HG02798 (cell line): Measurements from ENCODE around the gene SARM1.
A peak's percentile ranks its signal among the peaks of the same experiment; 100 is the strongest.

Source experiments
- ATAC-seq: cut with Tn5 transposase; IDR thresholded peaks from one replicate; pipeline ENCODE4 v1.9.1; 2021; ENCODE audit warnings: mild to moderate bottlenecking; ENCODE audit not compliant: unreplicated experiment, poor library complexity

The SARM1 gene

DNA sequence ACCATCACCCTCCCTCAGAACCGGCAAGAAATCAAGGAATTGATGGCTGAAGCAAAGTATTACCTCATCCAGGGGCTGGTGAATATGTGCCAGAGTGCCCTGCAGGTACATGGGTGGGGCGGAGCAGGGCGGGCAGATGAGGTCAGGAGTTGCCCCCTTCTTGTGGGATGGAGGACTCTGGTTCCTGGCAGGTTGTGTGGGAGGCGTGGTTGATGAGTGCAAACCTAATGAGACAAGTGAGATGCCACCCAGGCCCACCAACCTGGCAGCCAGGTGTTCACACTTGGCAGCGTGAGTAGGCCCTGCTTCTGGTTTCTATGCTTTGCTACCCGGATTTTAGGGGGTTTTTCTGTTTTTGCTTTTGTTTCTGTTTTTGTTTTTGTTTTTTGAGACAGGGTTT is 31.1 kb upstream of the SARM1 start:
- ATAC-seq = no peak

DNA sequence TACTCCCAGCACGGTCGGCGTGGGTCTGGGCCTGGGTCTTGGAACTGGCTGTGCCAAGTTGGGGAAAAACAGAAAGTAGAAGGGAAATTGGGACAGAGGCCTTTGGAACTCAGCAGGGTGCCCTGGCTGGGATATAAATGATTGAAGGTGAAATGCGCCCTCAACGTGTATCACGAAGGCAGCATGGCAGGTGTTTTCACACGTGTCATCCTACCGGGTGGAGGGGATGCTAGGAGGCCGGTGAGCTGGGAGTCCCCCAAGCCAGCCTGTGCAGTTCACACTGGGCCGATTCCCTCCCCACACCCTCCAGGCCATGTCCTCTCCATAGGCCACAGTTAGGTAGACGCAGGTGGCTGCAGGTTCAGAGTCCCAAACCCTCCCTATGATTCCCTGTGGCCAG is 30.0 kb upstream of the SARM1 start:
- no peak for ATAC-seq

DNA sequence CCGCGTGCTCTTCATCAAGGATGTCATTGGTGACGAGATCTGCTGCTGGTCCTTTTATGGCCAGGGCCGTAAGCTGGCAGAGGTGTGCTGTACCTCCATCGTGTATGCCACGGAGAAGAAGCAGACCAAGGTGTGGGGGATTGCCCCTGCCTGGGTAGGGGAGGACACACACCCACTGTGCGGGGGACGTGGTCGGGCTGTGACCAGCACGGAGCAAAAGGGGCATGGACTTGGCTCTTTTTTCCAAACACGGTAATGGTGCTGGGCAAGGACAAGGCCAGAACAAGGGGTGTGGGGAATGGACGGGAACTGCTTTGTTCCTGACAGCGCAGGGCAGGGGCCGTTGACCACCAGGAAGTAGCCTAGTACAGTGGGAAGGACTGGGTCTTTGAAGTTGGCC is 29.2 kb upstream of the SARM1 start:
- no peak for ATAC-seq

DNA sequence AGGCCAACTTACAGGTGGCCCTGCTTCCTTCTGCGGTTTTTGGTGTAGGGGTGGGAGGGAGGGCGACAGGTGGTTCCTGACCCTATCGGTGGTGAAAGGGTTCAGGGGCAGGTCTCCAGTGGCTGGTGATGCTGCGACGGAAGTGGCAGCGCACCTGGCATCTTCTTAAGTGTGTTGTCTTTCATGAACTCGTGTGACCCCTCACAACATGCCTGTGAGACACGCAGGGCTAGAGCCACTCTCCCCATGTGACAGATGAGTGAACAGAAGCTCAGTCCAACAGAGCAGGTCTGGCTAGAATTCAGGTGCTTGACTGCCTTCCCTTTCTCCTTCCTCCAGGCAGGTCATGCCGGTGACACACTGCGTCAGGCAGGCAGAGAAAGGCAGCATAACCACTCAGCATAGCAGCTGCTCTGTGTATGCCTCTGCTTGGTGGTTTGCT is 28.0 kb upstream of the SARM1 start:
- no peak for ATAC-seq

DNA sequence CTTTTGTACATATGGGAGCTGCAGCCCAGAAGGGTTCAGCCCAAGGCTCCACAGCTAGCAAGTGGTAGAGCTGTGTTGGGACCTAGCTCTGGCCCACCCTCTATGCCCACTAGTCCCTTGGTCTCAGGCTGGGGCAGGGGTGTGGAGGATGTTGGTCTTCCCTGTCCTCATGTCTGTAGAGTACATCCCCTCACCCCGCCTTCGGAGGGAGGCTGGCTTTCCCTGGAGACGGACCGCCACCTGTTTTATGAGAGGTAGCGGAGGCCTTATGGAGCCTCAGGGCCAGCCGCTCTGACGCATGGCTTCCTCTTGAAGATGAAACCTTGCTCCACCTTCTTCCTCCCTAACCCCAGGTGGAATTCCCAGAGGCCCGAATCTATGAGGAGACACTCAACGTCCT is 27.5 kb upstream of the SARM1 start:
- no peak for ATAC-seq

DNA sequence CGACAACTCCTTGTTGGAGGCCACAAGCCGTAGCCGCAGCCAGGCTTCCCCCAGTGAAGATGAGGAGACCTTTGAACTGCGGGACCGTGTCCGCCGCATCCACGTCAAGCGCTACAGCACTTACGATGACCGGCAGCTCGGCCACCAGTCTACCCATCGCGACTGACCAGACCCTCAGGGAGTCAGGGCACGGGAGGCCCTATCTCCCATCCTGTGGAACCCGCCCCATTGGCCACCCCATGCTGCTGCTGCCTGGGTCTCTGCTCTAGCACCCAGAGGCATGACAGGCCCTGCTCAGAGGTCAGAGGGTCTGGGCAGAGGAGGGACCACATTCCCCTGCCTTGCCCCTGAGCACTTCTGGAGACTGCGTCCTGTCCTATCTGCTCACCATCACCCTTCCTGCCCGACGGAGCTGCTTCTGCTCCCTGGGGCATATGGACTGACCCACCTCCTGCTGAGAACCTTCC is 27.0 kb upstream of the SARM1 start:
- no peak for ATAC-seq

DNA sequence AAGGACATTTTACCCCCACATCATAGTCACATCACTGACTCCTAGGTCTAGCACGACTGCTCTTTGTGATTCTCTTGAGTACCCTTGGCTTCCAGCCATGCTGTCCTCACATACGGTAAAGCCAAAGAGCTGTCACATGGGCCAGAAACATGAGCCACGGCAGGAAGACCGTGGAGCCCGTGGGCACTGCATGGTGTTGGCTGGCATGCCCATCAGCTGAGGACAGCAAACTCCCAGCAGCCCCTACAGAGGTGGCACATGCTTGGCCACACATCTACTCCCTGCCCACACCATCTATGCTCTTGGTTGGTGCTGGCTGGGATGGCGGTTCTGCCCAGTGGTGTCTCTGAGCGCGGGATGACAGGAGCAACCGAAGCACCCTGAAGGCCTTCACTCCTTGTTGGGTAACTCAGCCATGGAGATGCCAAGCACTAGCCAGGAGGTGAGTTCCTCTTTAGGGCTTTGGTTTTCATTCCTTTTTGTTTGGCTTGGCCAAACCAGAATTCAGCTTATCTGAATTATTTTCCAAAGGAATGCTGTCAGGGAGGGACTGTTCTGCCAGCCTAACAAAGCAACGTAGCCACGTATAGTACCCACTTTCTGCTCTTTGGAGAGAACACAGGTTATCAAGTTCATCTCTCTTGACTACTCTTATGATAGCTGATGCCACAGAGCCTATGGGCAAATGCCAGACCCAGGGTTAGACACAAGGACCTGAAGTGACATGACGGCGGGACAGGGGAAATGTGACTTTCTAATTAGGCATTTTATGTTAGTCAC is 25.9 kb upstream of the SARM1 start:
- no peak for ATAC-seq

DNA sequence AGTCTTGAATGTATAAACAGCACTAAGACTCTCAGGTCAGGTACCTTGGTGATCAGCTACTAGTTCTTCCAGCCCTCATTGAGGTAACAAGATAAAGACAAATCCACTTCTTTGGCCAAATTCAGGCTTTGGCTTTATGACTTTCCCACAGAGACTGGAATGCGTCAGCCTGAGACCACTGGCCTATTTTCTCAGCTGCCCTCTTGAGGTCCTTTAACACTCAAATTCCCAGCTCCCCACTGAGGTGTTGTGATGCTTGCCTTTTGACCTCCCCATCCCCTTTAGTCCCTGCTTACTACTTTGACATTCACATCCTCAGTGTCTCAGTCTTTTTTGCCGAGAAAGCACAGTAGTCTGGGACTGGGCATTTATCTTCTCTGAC is 25.3 kb upstream of the SARM1 start:
- no peak for ATAC-seq

DNA sequence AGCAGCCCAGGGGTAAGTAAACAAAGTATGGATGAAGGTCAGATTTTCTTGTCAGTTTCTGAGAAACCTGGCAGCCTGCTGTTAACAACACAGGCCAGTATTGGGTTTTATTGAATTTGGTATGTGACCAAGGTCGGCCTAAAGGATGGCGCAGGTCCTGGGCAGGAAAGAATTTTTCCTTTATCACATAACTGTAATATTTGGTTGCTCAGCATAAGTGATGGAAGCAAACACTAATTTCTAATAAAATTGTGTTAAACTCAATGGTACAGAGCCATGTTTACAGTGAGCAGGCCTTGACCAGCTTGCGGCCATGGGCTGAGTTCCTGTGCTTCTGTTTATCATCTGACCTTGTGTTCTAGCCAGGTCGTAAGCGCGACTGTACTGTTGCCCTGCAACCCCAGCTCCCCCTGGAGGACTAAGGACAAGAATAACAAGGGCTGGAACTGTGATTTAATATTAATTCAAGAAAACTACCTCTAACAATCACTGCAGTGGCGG is 24.7 kb upstream of the SARM1 start:
- no peak for ATAC-seq

DNA sequence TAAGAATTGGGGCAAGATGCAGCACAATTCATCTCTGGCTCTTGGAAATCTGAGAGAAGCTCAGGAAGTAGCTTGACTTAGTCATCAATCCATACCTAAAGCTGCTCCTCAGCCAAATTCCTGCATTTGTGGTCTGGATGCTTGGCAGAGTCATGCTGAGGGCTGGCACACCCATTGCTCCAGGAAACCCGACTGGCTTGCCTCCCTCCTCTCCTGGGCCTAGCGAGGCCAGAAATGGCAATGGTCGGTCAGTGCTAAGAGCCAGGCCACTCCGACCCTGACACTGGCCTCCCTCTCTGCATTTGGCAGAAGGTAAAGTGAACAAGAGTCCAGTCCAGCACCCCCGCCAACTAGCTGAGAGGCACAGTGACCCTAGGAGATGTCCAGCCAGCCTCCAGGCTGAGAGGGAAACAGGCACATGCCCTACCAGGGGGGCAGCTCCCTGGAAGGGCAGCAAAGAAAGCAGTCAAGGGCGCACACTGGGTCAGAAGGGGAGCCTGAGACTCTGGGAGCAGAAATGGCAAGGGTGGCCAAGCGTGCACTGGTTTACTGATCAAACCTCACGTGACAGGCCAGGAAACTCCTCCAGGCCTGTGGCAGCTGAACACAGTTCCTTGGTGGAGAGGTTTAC is 24.1 kb upstream of the SARM1 start:
- ATAC-seq = no peak

DNA sequence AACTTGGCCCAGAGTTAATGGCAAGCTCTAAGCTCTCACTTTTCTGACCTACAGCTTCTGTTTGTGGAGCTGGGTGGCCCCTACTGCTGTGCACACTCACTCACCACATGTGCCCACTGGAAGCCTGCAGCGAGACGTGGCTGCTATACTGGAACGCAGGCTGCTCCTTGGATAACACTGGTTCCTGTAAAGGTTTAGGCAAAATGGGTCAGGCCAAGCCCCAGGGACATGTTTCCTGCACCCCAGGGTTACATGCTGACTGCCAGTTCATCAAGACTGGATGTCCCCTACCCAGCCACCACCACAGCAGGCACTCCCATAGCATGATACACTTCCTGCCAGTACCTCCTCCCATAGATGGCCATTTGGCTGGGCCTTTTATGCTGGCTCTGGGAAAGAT is 22.5 kb upstream of the SARM1 start:
- no peak for ATAC-seq

DNA sequence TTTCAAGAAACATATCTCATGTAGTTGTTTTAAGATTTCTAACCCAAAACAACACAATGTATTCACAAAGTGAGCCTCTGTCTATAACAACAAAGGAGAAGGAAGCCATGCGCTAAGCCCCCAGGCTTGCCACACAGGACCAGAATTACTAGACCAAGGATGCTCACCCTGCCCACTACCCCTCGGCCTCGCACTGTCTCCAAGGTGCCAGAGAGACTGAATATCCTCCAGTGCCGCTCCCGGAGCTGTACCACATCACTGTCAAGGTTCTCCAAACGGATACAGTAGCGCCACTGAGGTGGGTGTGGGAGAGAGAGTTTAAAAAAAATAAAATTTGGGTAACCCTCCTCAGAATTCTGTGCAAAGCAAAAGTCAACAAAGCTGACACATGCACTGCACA is 21.2 kb upstream of the SARM1 start:
- ATAC-seq = no peak

DNA sequence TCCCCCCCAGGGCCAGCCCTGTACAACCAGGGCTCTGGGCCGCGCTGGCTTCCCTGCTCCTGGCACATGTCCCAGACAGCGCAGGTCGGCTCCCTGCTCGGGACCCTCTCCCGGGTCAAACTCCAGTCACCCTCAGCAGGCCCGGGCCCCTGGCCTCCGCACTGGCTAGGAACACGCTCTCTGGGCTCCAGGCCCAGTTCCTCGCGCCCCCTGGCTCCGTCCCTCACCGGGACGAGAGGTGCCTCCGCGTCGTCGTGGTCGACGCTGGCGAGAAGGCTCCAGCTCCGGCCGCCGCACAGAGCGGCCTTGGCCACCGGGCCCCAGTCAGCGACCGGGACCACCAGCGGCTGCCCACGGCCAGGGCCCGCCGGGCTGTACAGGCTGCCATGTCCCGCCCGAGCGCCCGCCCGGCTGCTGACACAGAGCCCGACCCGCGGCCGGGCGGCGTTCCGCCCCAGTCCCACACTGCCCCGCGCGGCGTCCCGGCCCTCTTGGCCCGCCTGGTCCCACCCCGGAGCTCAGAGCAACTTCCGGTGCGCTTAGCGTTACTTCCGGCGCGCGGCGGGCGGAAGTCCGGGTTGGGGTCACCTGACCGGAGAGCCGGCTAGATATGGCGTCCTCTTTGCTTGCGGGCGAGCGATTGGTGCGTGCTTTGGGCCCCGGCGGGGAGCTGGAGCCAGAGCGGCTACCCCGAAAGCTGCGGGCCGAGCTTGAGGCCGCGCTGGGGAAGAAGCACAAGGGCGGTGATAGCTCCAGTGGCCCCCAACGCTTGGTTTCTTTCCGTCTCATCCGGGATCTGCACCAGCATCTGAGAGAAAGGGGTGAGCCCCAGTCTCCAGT is 14.2 kb upstream of the SARM1 start, which contains the start of gene POLDIP2:
Gene POLDIP2, minus strand, starts transcription at position 467 of the 840 bp plus-strand sequence. Its CDS starts 79 bp downstream, at position 388.
- peak; percentile 99 for ATAC-seq

DNA sequence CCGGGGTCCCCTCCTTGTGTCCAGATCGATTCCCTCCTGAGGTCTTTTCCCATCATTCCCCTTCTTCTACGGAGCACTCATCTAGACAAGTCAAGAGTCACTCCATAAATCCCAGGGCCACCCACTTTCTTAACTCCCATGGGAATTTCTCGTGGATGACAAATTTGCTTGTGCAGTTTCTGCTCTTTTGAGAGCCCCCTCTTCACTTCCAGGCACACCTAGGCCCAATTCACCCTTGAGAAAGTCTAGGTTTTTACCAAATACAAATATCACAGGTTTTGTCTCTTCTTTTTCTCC is 13.6 kb upstream of the SARM1 start:
- ATAC-seq = no peak

DNA sequence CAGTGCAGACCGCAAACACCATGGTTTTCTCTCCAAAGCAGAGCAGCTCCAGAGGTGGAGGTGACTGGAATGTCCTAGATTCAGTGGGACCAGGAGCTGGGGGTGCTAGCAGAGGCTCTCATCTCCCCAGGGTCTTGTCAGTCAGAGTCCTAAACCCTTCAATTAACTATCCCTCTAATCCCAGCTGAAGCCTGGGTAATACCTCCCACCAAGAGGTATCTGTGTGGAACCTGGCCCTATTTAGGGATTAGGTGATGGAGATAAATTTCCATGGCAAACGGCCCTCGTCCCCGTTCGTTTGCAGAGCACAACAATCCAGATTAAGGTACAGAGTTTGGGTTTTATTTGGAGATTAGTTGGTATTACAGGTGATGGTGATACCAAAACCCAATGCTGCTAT is 8.3 kb upstream of the SARM1 start:
- no peak for ATAC-seq

DNA sequence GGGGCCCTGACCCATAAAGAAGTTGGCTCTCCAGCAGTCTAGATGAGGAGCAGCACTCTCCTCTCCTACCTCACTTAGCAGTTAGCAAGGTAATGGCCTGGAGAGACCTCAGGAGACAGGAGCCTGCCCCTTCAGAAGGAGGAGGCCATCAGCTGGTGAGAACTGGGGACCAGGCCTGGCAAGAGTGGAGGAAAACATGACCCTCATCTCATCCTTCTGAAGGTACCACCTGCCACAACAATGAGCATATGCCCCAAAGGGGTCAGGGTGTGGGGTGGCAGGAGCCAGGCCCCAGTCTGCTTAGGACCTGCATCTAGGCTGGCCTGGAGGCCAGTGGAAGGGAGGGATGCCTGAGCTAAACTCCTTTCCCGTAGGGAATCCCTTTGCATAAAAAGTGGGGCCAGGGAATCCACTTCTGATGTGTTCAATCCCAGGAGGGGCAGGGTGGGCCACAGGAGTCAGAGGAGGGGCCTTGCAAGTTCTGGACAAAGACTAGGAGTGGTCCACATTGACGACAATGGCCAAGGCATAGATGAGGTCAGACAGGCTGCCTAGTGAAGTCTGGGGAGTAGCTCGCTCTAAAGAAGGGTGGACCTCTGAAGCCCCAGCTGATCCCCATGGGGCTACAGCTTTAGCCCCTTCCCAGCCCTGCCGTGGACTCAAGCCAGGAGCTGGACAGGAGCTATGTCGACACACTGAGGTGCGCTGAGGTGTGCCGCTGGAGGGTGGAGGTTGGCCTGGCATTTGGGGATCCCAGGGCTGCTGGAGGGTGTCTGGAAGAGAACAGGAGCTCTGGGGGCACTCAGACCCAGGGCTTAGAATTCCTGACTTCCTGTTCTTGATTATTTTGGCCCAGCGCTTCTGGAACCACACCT is 7.5 kb upstream of the SARM1 start:
- no peak for ATAC-seq

DNA sequence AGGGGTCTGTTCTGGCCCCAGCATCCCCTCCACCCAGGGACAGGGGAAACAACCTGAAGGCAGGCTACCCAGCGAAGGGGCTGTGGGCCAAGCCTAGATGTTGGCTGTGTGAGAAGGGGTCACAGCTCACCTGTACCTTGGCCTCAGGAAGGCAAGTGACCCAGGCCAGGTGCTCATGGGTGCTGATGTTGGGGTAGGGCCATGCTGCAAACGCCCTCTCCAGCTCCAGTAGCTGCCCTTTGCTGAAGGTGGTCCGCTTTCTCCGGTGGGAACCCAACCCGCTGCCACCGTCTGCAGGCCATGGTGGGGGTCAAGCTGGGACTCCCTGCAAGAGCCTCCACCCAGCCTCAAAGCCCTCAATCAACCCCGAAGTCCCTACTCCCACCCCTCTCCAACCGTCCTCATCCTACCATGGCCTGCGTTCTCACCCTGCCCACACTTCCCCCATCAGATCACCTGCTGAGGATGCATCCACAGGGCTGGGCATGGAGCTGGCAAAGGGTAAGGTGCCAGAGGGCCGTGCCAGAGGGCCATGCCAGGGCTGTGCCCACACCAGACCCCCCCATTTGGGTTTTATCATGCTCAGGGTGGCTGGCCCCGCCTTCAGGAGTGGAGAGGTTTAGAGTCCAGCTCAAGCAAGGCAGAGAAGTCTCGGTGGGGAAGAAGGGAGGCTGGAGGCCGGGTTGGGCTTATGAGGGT is 6.7 kb upstream of the SARM1 start, which contains the start of gene SEBOX:
Gene SEBOX, minus strand, starts transcription at position 535 of the 699 bp plus-strand sequence. Its CDS starts 48 bp downstream, at position 487.
- ATAC-seq = no peak

DNA sequence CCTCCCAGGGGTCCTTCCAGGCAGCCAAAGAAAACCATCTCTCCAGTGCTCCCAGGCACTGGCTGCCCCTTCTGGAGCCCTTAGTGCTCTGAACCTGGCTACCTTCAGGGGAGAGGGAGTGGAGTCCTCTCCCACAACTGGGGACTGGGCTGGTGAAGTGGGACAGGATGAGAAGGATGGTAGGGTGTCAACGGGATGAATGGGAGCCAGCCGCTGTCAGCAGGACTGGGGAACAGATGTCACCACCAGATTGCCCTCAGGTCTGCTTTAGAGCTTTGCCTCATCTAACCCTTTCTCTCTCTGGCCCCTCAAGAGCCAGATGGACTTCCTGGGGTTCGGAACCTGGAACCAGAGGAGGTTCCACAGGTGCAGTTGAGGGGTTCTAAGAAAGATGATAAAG is 6.0 kb upstream of the SARM1 start:
- no peak for ATAC-seq

DNA sequence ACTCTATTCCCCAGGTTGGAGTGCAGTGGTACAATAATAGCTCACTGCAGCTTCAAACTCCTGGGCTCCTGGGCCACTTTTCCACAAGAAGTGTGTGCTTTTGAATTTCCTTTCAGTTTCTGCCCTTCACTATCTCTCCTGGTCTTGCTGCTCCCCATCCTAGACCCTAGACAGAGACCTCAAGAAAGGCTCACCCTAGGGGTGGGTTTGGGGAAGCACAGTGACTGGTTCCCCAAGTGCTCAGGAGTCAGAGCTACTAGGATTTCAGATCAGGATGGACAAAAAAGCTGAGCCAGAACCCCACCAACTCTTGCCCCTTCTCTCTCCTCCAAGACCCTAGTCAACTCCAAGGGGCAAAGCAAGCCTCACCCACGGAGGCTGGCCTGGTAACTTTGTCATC is 4.9 kb upstream of the SARM1 start:
- no peak for ATAC-seq
